ENCODE data around the gene KLHL14. TPM values are rescaled to one million over a fixed set of nuclear protein-coding genes. Genes with fewer than 3 reads are reported as not detected.

KLHL14 gene
- polyA plus RNA-seq, 1 experiment: not detected

GRCh38 chr18:32805354-32805753, 32.5 kb upstream of the KLHL14 start:
- H3K27me3 ChIP-seq (ENCODE audit: control insufficient read depth, insufficient read depth, low read length): no peaks in the 10 kb centered on the region
- H3K27ac ChIP-seq (ENCODE audit: low read depth, low read length): no peak overlapping the region
- no peak overlapping the region for H3K4me3 ChIP-seq (ENCODE audit: low read depth, low read length)
- no peaks in the 10 kb centered on the region for H3K9me3 ChIP-seq (ENCODE audit: control insufficient read depth, insufficient read depth, low read length)
- CTCF ChIA-PET: no interaction called here
- POLR2A ChIA-PET: no interaction called here
- no peak for DNase-seq (ENCODE audit: low read depth, low spot score)
- no peak for TF ChIP-seq CTCF (IDR thresholded peaks at IDR 0.05; ENCODE audit: low read depth, low read length)

GRCh38 chr18:32804134-32804888, 31.5 kb upstream of the KLHL14 start:
- Histone ChIP-seq H3K4me3 (ENCODE audit: low read depth, low read length) (no peak overlapping the region), H3K27me3 (ENCODE audit: control insufficient read depth, insufficient read depth, low read length) (no peaks in the 10 kb centered on the region), H3K9me3 (ENCODE audit: control insufficient read depth, insufficient read depth, low read length) (no peaks in the 10 kb centered on the region), H3K27ac (ENCODE audit: low read depth, low read length) (no peak overlapping the region)
- CTCF ChIA-PET: no interaction called here
- POLR2A ChIA-PET: no interaction called here
- no peak for DNase-seq (ENCODE audit: low read depth, low spot score)
- TF ChIP-seq CTCF (IDR thresholded peaks at IDR 0.05; ENCODE audit: low read depth, low read length): no peak

- Histone ChIP-seq H3K4me3 (ENCODE audit: low read depth, low read length) (no peak overlapping the region), H3K27me3 (ENCODE audit: control insufficient read depth, insufficient read depth, low read length) (no peaks in the 10 kb centered on the region), H3K9me3 (ENCODE audit: control insufficient read depth, insufficient read depth, low read length) (no peaks in the 10 kb centered on the region), H3K27ac (ENCODE audit: low read depth, low read length) (no peak overlapping the region)
- no peak for TF ChIP-seq CTCF (IDR thresholded peaks at IDR 0.05; ENCODE audit: low read depth, low read length)
- DNase-seq (ENCODE audit: low read depth, low spot score): no peak
- POLR2A ChIA-PET: no interaction called here
- CTCF ChIA-PET: no interaction called here
These were observed 30.7 kb upstream of the KLHL14 start for GRCh38 chr18:32803568-32803967.

- H3K27me3 ChIP-seq (ENCODE audit: control insufficient read depth, insufficient read depth, low read length): no peaks in the 10 kb centered on the region
- H3K27ac ChIP-seq (ENCODE audit: low read depth, low read length): no peak overlapping the region
- POLR2A ChIA-PET: no interaction called here
- no peak overlapping the region for H3K4me3 ChIP-seq (ENCODE audit: low read depth, low read length)
- CTCF ChIA-PET: no interaction called here
- no peak for TF ChIP-seq CTCF (IDR thresholded peaks at IDR 0.05; ENCODE audit: low read depth, low read length)
- no peaks in the 10 kb centered on the region for H3K9me3 ChIP-seq (ENCODE audit: control insufficient read depth, insufficient read depth, low read length)
- DNase-seq (ENCODE audit: low read depth, low spot score): no peak
These were observed 30.0 kb upstream of the KLHL14 start for GRCh38 chr18:32802591-32803451.

GRCh38 chr18:32801228-32801627, 28.4 kb upstream of the KLHL14 start:
- Histone ChIP-seq H3K4me3 (ENCODE audit: low read depth, low read length) (no peak overlapping the region), H3K9me3 (ENCODE audit: control insufficient read depth, insufficient read depth, low read length) (no peaks in the 10 kb centered on the region), H3K27ac (ENCODE audit: low read depth, low read length) (no peak overlapping the region), H3K27me3 (ENCODE audit: control insufficient read depth, insufficient read depth, low read length) (no peaks in the 10 kb centered on the region)
- CTCF ChIA-PET: no interaction called here
- DNase-seq (ENCODE audit: low read depth, low spot score): no peak
- POLR2A ChIA-PET: no interaction called here
- no peak for TF ChIP-seq CTCF (IDR thresholded peaks at IDR 0.05; ENCODE audit: low read depth, low read length)
